IMR-90 (cell line): Measurements from ENCODE around the gene PHLDB1. TPM values are rescaled to one million over a fixed set of nuclear protein-coding genes. Genes with fewer than 3 reads are reported as not detected.
A peak's percentile ranks its signal among the peaks of the same experiment; 100 is the strongest.
"Not testable (repeated sequence)": the region's sequence is repeated elsewhere in the genome, so short reads cannot be mapped to it uniquely, and the experiment has no call there.

Source experiments
- ATAC-seq: fragments of 200-7000 bp; cut with Tn5 transposase; 2 replicates; pipeline ENCODE4 v1.9.1; 2020; ENCODE audit warnings: low read depth, mild to moderate bottlenecking, moderate library complexity
- BruUV-seq: library from RNA; stranded (reverse); fragments of 400-500 nt; replicated peaks from 2 replicates; lab custom pipeline; 2021; lab: Mats Ljungman, UMichigan
- CTCF ChIA-PET: fragments of 300-600 bp; formaldehyde crosslinking; extraction: SDS; loops from one replicate; lab custom pipeline; 2021; ENCODE audit warnings: antibody characterized with exemption; lab: Yijun Ruan, JAX
- POLR2A ChIA-PET: fragments of 300-600 bp; sonication (Branson Sonifier 250); formaldehyde crosslinking; loops from one replicate; lab custom pipeline; 2022; ENCODE audit warnings: antibody characterized with exemption; ENCODE audit not compliant: unreplicated experiment; lab: Charles Lee
- DNase-seq: peaks from one replicate; pipeline ENCODE4 v3.0.0; 2013
- H2AFZ ChIP-seq: replicated peaks from 2 replicates; pipeline ENCODE3; 2013; ENCODE audit warnings: low read length, mild to moderate bottlenecking; ENCODE audit not compliant: poor library complexity
- H2AK5ac ChIP-seq: 2 replicates; pipeline ENCODE4 v1.6.1; 2013; ENCODE audit warnings: low read depth, low read length, inconsistent platforms
- H2AK9ac ChIP-seq: replicated peaks from 2 replicates; pipeline ENCODE3; 2013; ENCODE audit warnings: mild to moderate bottlenecking, low read depth, low read length, moderate library complexity; ENCODE audit not compliant: poor library complexity
- H2BK120ac ChIP-seq: 2 replicates; pipeline ENCODE4 v1.6.1; 2013; ENCODE audit warnings: low read depth, low read length, inconsistent platforms
- H2BK15ac ChIP-seq: 3 replicates; pipeline ENCODE4 v1.6.1; 2013; ENCODE audit warnings: low read depth, low read length, inconsistent platforms
- H2BK20ac ChIP-seq: 2 replicates; pipeline ENCODE4 v1.6.1; 2013; ENCODE audit warnings: low read depth, mild to moderate bottlenecking, inconsistent platforms, low read length, moderate library complexity
- H2BK5ac ChIP-seq: 2 replicates; pipeline ENCODE4 v1.6.1; 2013; ENCODE audit warnings: mild to moderate bottlenecking, low read depth, low read length, inconsistent platforms; ENCODE audit not compliant: poor library complexity, severe bottlenecking
- H3K14ac ChIP-seq: replicated peaks from 2 replicates; pipeline ENCODE4 v1.6.1; 2013; ENCODE audit warnings: low read depth, low read length, inconsistent platforms
- H3K18ac ChIP-seq: 2 replicates; pipeline ENCODE4 v1.6.1; 2013; ENCODE audit warnings: low read depth, low read length, control low read depth
- H3K23ac ChIP-seq: 2 replicates; pipeline ENCODE4 v1.6.1; 2013; ENCODE audit warnings: low read depth, low read length, inconsistent platforms
- H3K27ac ChIP-seq: 2 replicates; pipeline ENCODE4 v1.5.1; 2013; ENCODE audit warnings: mild to moderate bottlenecking, control low read depth, low read length; ENCODE audit not compliant: insufficient read depth
- H3K27me3 ChIP-seq: 2 replicates; pipeline ENCODE4 v1.6.1; 2013; ENCODE audit warnings: low read length; ENCODE audit not compliant: control insufficient read depth, insufficient read depth
- H3K36me3 ChIP-seq: 2 replicates; pipeline ENCODE4 v1.6.1; 2013; ENCODE audit warnings: low read length, mixed read lengths; ENCODE audit not compliant: control insufficient read depth, insufficient read depth
- H3K4ac ChIP-seq: 2 replicates; pipeline ENCODE4 v1.6.1; 2013; ENCODE audit warnings: low read depth, low read length, inconsistent platforms
- H3K4me1 ChIP-seq: 2 replicates; pipeline ENCODE4 v1.6.1; 2013; ENCODE audit warnings: low read length, mixed read lengths; ENCODE audit not compliant: control insufficient read depth, insufficient read depth
- H3K4me2 ChIP-seq: 2 replicates; pipeline ENCODE4 v1.6.1; 2013; ENCODE audit warnings: low read depth, mild to moderate bottlenecking, control low read depth, low read length, moderate library complexity
- H3K4me3 ChIP-seq: 2 replicates; pipeline ENCODE4 v1.5.1; 2013; ENCODE audit warnings: low read depth, mild to moderate bottlenecking, control low read depth, low read length, moderate library complexity; ENCODE audit not compliant: insufficient read depth
- H3K56ac ChIP-seq: 2 replicates; pipeline ENCODE4 v1.6.1; 2013; ENCODE audit warnings: low read length, inconsistent platforms; ENCODE audit not compliant: insufficient read depth; ENCODE audit errors: extremely low read depth
- H3K79me1 ChIP-seq, 2 experiments: 2 replicates each; pipeline ENCODE4 v1.6.1; 2013; ENCODE audit warnings: low read length in 2 of 2, inconsistent platforms in 1 of 2, low read depth in 1 of 2
- H3K9ac ChIP-seq: 2 replicates; pipeline ENCODE4 v1.6.1; 2013; ENCODE audit warnings: low read depth, low read length, control low read depth
- H3K9me1 ChIP-seq: 2 replicates; pipeline ENCODE4 v1.6.1; 2013; ENCODE audit warnings: low read length, inconsistent platforms; ENCODE audit not compliant: insufficient read depth
- H3K9me3 ChIP-seq: 2 replicates; pipeline ENCODE4 v1.6.1; 2013; ENCODE audit warnings: low read length; ENCODE audit not compliant: control insufficient read depth, insufficient read depth
- H4K20me1 ChIP-seq: 2 replicates; pipeline ENCODE4 v1.6.1; 2013; ENCODE audit warnings: low read length, inconsistent platforms; ENCODE audit not compliant: insufficient read depth
- H4K5ac ChIP-seq: 2 replicates; pipeline ENCODE4 v1.6.1; 2013; ENCODE audit warnings: mild to moderate bottlenecking, low read depth, low read length, control low read depth
- H4K8ac ChIP-seq, 2 experiments: 2 replicates each; pipeline ENCODE4 v1.6.1; 2013; ENCODE audit warnings: low read depth in 2 of 2, low read length in 2 of 2, control low read depth in 1 of 2, inconsistent platforms in 1 of 2
- H4K91ac ChIP-seq: 2 replicates; pipeline ENCODE4 v1.6.1; 2013; ENCODE audit warnings: low read depth, low read length, inconsistent platforms; ENCODE audit not compliant: insufficient read depth
- WGBS, 2 experiments: methylation state at CpG; one replicate each; pipeline versions ENCODE4 v1.1.5 to v1.1.7; 2013; ENCODE audit warnings: missing lambda C conversion rate in 2 of 2; ENCODE audit not compliant: insufficient read length in 1 of 2; ENCODE audit errors: extremely low coverage in 2 of 2; 5-methylcytosine and 5-hydroxymethylcytosine counted together
- dilution Hi-C: fragments of 300-500 bp; cut with HindIII; formaldehyde crosslinking; loops from one replicate; pipeline ENCODE4 v1.14.3; 2018; ENCODE audit warnings: low sequenced_read_pairs; ENCODE audit not compliant: unreplicated experiment
- in situ Hi-C: fragments of 300-500 bp; cut with MboI; formaldehyde crosslinking; loops from 3 replicates; pipeline ENCODE4 v1.14.3; 2019; ENCODE audit warnings: low sequenced_read_pairs, inconsistent platforms, mixed read lengths
- intact Hi-C: fragments of 100-400 bp; cut with micrococcal nuclease; formaldehyde crosslinking; loops from 2 replicates; pipeline ENCODE4 v1.10.0; 2022
- polyA plus RNA-seq, 3 experiments: library from polyadenylated mRNA; depleted of rRNA; stranded (reverse); fragments of >200 nt; gene quantifications; 2 replicates each; pipeline ENCODE4 v1.2.3, GENCODE V29; 2012; ENCODE audit warnings: low replicate concordance in 1 of 3
- total RNA-seq: library from RNA; depleted of rRNA; stranded (reverse); fragments of >200 nt; gene quantifications from 2 replicates; pipeline ENCODE4 v1.2.3, GENCODE V29; 2012

Gene PHLDB1
- total and polyA plus RNA-seq, 2 of the 4 experiments (the other 2 are of a cell fraction), result 40.0 to 90.4 TPM

GRCh38 chr11:118571701-118572060 lies 35.7 kb upstream of the PHLDB1 start:
- peaks cover 39% of the 10 kb centered on the region for H4K20me1 ChIP-seq
- peak overlapping the region; percentile 87 to 99 for H4K8ac ChIP-seq
- TSS peak; percentile 70 for BruUV-seq
- H3K9me3 ChIP-seq, H2AK5ac ChIP-seq, H3K36me3 ChIP-seq, CTCF ChIA-PET, dilution Hi-C loops, H3K27me3 ChIP-seq, H3K4me1 ChIP-seq, H2AK9ac ChIP-seq, H2BK20ac ChIP-seq, DNase-seq, POLR2A ChIA-PET, H2BK15ac ChIP-seq, H3K56ac ChIP-seq, H3K9me1 ChIP-seq, in situ Hi-C loops, intact Hi-C loops, H4K91ac ChIP-seq: not testable (repeated sequence)
- H2AFZ ChIP-seq, result peak overlapping the region; percentile 78
- peak overlapping the region; percentile 46 for H3K9ac ChIP-seq
- H2BK120ac ChIP-seq, result peak overlapping the region; percentile 12; the same call in 1 of the 2 replicates
- peak overlapping the region; percentile 66 for H2BK5ac ChIP-seq
- H4K5ac ChIP-seq, result peak overlapping the region; percentile 80; the same call in 1 of the 2 replicates
- WGBS, 2 experiments, result 22% methylated on average over 3 of the region's 15 CpGs; no CpG with 5 or more reads in 1 of the 2 experiments
- peak overlapping the region; percentile 79 for H3K4ac ChIP-seq
- H3K14ac ChIP-seq, result peak overlapping the region; percentile 63
- peak; percentile 22 for ATAC-seq
- peaks cover 0 to 11% of the 10 kb centered on the region in 2 experiments; a peak in 2 of 4 replicates for H3K79me1 ChIP-seq
- peak overlapping the region; percentile 99; the same call in 1 of the 2 replicates for H3K4me3 ChIP-seq
- H3K18ac ChIP-seq, result 0 out of 2 replicates have a peak overlapping the region, but pooled peaks have one; percentile 31
- H3K27ac ChIP-seq, result peak overlapping the region; percentile 100
- 0 out of 2 replicates have a peak overlapping the region, but pooled peaks have one; percentile 36 for H3K23ac ChIP-seq
- peak overlapping the region; percentile 62 for H3K4me2 ChIP-seq
